WTC11 (cell line): Measurements from ENCODE around the gene GPR183.

Experiments used
- CREM ChIP-seq: sonication (generic); formaldehyde crosslinking; IDR thresholded peaks from 2 replicates; pipeline ENCODE4 v1.8.1; 2022; ENCODE audit warnings: mild to moderate bottlenecking, missing genetic modification reagents, moderate library complexity
- ESRRA ChIP-seq: sonication (generic); formaldehyde crosslinking; IDR thresholded peaks from 2 replicates; pipeline ENCODE4 v1.8.1; 2022; ENCODE audit warnings: mild to moderate bottlenecking, missing genetic modification reagents, borderline replicate concordance
- NFYB ChIP-seq: sonication (generic); formaldehyde crosslinking; conservative IDR thresholded peaks from 2 replicates; pipeline ENCODE4 v1.8.0; 2022; ENCODE audit warnings: low read depth, missing genetic modification reagents
- NR2C2 ChIP-seq: sonication (generic); formaldehyde crosslinking; IDR thresholded peaks from 2 replicates; pipeline ENCODE4 v1.8.0; 2022; ENCODE audit warnings: mild to moderate bottlenecking, missing genetic modification reagents
- SOX15 ChIP-seq: fragments of 250-450 bp; sonication (Bioruptor Pico); IDR thresholded peaks from 2 replicates; pipeline ENCODE4 v1.9.0; 2021; ENCODE audit warnings: mild to moderate bottlenecking
- TCF7 ChIP-seq: sonication (generic); formaldehyde crosslinking; IDR thresholded peaks from 2 replicates; pipeline ENCODE4 v1.8.0; 2022; ENCODE audit warnings: mild to moderate bottlenecking, low read depth, missing genetic modification reagents, moderate library complexity
- TEAD4 ChIP-seq: sonication (generic); formaldehyde crosslinking; IDR thresholded peaks from 2 replicates; pipeline ENCODE4 v1.8.0; 2022; ENCODE audit warnings: mild to moderate bottlenecking, missing genetic modification reagents
- ZBTB21 ChIP-seq: sonication (generic); formaldehyde crosslinking; IDR thresholded peaks from 2 replicates; pipeline ENCODE4 v1.8.1; 2023; ENCODE audit warnings: mild to moderate bottlenecking, missing genetic modification reagents, borderline replicate concordance
- ZNF138 ChIP-seq: sonication (generic); formaldehyde crosslinking; conservative IDR thresholded peaks from 2 replicates; pipeline ENCODE4 v1.8.1; 2022; ENCODE audit warnings: mild to moderate bottlenecking, moderate library complexity, missing genetic modification reagents
- TF ChIP-seq, protein P1 (sequence below): fragments of 200-600 bp; IDR thresholded peaks from 2 replicates; pipeline ENCODE4 v1.8.0; 2022; ENCODE audit warnings: antibody characterized with exemption
- TF ChIP-seq, protein P2 (sequence below): sonication (generic); formaldehyde crosslinking; IDR thresholded peaks from 2 replicates; pipeline ENCODE4 v1.8.1; 2023; ENCODE audit warnings: mild to moderate bottlenecking, missing genetic modification reagents, borderline replicate concordance
- TF ChIP-seq, protein P3 (sequence below): sonication (generic); formaldehyde crosslinking; IDR thresholded peaks from 2 replicates; pipeline ENCODE4 v1.8.0; 2022; ENCODE audit warnings: mild to moderate bottlenecking, missing genetic modification reagents

DNA sequence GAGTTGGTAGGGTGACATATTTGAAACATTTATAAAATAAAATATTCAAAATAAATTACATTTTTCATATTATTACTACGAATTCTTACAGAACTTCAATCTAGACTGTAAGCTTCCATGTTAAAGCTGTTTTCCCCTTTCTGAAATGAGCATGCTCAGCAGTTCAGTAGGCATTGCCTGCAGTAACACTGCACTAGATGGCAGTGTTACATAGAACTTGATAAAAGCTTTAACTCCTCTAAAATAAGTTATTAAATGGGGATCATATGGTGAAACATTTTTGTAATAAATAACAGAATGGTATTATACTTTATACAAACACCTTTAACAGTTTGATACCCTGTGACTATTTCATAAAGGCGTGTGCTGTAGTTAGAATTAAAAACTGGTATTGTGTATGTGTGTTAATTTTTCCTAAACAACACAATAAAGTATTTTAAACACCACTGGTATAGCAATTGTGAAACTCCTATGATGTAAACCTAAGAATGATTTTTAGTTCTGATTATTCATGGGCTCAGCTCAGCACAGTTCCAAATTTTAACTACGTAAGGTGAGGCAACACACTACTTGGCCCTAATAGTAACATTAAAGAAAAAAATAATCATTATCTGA lies 37.5 kb downstream of the GPR183 start:
- TF ChIP-seq ZNF138 (no peak), NFYB (CRISPR knock-in tag) (no peak), CREM (CRISPR knock-in tag) (no peak), NR2C2 (CRISPR knock-in tag) (no peak), ZBTB21 (CRISPR knock-in tag) (no peak), SOX15 (CRISPR knock-in tag) (no peak), TEAD4 (CRISPR knock-in tag) (no peak), TCF7 (CRISPR knock-in tag) (no peak), ESRRA (no peak)
- TF ChIP-seq, protein P1, sequence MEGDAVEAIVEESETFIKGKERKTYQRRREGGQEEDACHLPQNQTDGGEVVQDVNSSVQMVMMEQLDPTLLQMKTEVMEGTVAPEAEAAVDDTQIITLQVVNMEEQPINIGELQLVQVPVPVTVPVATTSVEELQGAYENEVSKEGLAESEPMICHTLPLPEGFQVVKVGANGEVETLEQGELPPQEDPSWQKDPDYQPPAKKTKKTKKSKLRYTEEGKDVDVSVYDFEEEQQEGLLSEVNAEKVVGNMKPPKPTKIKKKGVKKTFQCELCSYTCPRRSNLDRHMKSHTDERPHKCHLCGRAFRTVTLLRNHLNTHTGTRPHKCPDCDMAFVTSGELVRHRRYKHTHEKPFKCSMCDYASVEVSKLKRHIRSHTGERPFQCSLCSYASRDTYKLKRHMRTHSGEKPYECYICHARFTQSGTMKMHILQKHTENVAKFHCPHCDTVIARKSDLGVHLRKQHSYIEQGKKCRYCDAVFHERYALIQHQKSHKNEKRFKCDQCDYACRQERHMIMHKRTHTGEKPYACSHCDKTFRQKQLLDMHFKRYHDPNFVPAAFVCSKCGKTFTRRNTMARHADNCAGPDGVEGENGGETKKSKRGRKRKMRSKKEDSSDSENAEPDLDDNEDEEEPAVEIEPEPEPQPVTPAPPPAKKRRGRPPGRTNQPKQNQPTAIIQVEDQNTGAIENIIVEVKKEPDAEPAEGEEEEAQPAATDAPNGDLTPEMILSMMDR, result no peak
- TF ChIP-seq, protein P2, sequence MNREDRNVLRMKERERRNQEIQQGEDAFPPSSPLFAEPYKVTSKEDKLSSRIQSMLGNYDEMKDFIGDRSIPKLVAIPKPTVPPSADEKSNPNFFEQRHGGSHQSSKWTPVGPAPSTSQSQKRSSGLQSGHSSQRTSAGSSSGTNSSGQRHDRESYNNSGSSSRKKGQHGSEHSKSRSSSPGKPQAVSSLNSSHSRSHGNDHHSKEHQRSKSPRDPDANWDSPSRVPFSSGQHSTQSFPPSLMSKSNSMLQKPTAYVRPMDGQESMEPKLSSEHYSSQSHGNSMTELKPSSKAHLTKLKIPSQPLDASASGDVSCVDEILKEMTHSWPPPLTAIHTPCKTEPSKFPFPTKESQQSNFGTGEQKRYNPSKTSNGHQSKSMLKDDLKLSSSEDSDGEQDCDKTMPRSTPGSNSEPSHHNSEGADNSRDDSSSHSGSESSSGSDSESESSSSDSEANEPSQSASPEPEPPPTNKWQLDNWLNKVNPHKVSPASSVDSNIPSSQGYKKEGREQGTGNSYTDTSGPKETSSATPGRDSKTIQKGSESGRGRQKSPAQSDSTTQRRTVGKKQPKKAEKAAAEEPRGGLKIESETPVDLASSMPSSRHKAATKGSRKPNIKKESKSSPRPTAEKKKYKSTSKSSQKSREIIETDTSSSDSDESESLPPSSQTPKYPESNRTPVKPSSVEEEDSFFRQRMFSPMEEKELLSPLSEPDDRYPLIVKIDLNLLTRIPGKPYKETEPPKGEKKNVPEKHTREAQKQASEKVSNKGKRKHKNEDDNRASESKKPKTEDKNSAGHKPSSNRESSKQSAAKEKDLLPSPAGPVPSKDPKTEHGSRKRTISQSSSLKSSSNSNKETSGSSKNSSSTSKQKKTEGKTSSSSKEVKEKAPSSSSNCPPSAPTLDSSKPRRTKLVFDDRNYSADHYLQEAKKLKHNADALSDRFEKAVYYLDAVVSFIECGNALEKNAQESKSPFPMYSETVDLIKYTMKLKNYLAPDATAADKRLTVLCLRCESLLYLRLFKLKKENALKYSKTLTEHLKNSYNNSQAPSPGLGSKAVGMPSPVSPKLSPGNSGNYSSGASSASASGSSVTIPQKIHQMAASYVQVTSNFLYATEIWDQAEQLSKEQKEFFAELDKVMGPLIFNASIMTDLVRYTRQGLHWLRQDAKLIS, result no peak
- TF ChIP-seq, protein P3, sequence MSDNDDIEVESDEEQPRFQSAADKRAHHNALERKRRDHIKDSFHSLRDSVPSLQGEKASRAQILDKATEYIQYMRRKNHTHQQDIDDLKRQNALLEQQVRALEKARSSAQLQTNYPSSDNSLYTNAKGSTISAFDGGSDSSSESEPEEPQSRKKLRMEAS (CRISPR knock-in tag), result no peak
